NCI-H524 treated with DMSO at 0.1 percent for 48 hours (cell line): ENCODE results near the gene LSM2.

Experiments
- DNase-seq: peaks from one replicate; lab custom pipeline; 2025; lab: John Stamatoyannopoulos, UW

LSM2 gene

DNA sequence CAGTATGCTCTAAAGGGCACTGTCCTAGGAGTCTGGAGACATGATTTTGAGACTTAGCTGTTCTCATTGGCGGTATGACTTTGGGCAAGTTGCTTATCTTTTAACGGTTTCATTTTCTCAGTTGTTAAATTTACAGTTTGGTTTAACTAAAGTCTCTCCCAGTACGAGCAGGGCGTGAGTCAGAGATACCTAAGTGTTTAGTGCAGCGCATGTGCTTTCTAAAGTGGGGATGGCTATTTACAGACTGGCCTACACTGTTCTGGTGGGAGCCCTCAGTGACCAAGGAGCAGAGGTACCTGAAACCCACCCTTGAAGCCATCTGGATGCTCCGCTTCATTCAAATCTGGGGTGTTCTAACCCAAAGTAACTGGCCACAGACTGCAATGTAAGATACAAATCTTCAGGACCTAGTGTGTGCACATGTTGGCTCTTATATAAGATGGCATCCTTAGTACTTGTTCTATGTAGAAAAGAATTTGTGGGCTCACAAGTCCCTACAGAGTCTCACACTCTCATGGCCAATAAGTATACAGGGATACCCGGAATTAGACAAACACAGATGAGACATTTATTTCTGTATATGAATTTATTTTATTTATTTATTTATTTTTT is 56.2 kb downstream of the LSM2 start:
- DNase-seq, result no peak

DNA sequence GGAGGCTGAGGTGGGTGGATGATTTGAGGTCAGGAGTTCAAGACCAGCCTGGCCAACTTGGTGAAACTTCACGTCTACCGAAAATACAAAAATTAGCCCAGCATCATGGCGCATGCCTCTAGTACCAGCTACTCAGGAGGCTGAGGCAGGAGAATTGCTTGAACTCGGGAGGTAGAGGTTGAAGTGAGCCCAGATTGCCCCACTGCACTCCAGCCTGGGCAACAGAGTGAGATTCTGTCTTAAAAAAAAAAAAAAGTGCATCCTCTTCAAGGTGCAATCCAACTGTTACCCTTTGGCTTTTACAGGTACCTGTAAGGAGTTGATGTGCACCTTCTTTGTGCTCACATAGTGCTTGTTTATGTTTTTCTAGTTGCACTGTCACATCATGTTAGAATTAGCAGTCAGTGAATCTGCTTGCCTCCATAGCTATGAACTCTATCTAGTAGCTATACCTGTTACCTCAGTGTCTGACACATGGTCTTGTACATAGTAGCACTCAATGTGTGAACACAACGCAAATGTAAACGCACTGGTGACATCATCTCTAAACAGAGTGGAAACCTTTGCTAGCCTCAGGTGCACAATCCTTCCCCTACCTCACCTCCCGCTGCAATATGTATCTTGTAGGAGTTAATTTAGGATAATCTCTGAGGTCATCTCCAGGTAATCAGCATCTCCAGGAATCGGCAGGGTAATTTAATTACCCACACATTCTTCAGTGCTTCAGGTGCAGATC is 57.3 kb downstream of the LSM2 start:
- no peak for DNase-seq
